SK-N-MC (cell line): ENCODE measurements around the gene ATP8B1.

Experiments used
- EZH2 ChIP-seq: fragments of 200-600 bp; sonication (generic); IDR thresholded peaks from one replicate; pipeline ENCODE4 v1.6.1; 2017; ENCODE audit warnings: antibody characterized with exemption
- POLR2AphosphoS5 ChIP-seq: IDR thresholded peaks from 2 replicates; pipeline ENCODE4 v1.6.1; 2012; ENCODE audit warnings: mild to moderate bottlenecking, low read depth, low read length, borderline replicate concordance

GRCh38 chr18:57802213-57803102 is 657 bp downstream of the ATP8B1 start:
- TF ChIP-seq POLR2AphosphoS5 (no peak), EZH2 (no peak)
